ENCODE results near the gene CTSL.
A peak's percentile ranks its signal among the peaks of the same experiment; 100 is the strongest.
"Not testable (repeated sequence)": the region's sequence is repeated elsewhere in the genome, so short reads cannot be mapped to it uniquely, and the experiment has no call there.

CTSL gene

GRCh38 chr9:87749335-87750035 lies 23.6 kb downstream of the CTSL start:
- peaks cover 0 to 3% (median 0%) of the 10 kb centered on the region in 5 donors for H3K27me3 ChIP-seq (ENCODE audit: control insufficient read depth in 5 of 5, insufficient read depth in 4 of 5, low read length in 5 of 5)
- H3K4me3 ChIP-seq (ENCODE audit: low read depth in 1 of 5, low read length in 5 of 5): no peak overlapping the region
- H3K27ac ChIP-seq (ENCODE audit: low read depth, low read length): no peak overlapping the region
- H3K4me1 ChIP-seq (ENCODE audit: control insufficient read depth in 5 of 5, insufficient read depth in 5 of 5, low read length in 5 of 5): no peaks in the 10 kb centered on the region
- H3K9ac ChIP-seq (ENCODE audit: low read length in 5 of 5): no peak overlapping the region
- peaks cover 0 to 13% (median 6%) of the 10 kb centered on the region in 5 donors for H3K9me3 ChIP-seq (ENCODE audit: control insufficient read depth in 5 of 5, low read length in 5 of 5)
- H3K36me3 ChIP-seq (ENCODE audit: control insufficient read depth in 5 of 5, insufficient read depth in 5 of 5, low read length in 5 of 5): no peaks in the 10 kb centered on the region

DNA sequence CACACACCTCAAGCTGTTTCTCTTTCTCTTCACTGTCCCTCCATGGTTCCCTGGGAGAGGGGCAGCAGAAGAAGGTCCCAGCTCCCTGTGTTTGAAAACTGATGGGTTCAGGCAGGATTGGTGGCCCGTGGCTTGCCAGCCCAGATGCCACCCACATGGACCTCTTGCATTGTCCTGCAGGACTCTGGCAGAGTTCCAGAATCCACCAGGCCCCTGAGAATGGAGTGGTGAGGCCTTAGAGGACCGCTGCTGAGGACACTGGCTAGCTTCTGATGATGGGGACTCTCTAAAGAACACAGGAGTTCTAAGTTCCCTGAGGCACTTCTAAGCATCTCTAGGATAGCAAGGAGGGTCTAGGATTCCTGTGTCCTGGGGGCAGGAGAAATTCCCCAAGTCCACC lies 24.8 kb downstream of the CTSL start:
- no peak overlapping the region for H3K27ac ChIP-seq (ENCODE audit: low read depth, low read length)
- peaks cover 0 to 13% (median 6%) of the 10 kb centered on the region in 5 donors for H3K9me3 ChIP-seq (ENCODE audit: control insufficient read depth in 5 of 5, low read length in 5 of 5)
- peaks cover 0 to 3% (median 0%) of the 10 kb centered on the region in 5 donors for H3K27me3 ChIP-seq (ENCODE audit: control insufficient read depth in 5 of 5, insufficient read depth in 4 of 5, low read length in 5 of 5)
- no peak overlapping the region for H3K9ac ChIP-seq (ENCODE audit: low read length in 5 of 5)
- H3K36me3 ChIP-seq (ENCODE audit: control insufficient read depth in 5 of 5, insufficient read depth in 5 of 5, low read length in 5 of 5): no peaks in the 10 kb centered on the region
- H3K4me1 ChIP-seq (ENCODE audit: control insufficient read depth in 5 of 5, insufficient read depth in 5 of 5, low read length in 5 of 5): no peaks in the 10 kb centered on the region
- H3K4me3 ChIP-seq (ENCODE audit: low read depth in 1 of 5, low read length in 5 of 5): no peak overlapping the region

DNA sequence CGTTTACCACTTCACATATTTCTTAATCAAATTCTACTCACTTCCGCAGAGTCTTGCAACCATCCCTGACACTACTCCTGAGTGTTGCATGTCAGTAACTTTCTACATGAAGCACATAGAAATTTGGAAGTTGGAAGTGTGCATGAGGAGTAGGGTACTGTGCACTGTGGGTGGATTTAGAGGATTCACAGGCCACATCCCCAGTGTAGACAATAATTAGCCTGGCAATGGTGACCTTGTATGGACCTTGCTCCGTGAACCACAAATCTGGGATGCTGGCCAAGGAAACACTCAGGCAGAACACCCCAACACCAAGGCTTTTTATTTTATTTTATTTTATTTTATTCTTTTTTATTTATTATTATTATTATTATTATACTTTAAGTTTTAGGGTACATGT lies 25.5 kb downstream of the CTSL start:
- no peak overlapping the region for H3K27ac ChIP-seq (ENCODE audit: low read depth, low read length)

GRCh38 chr9:87751868-87752267 lies 25.9 kb downstream of the CTSL start:
- peaks cover 0 to 3% (median 0%) of the 10 kb centered on the region in 5 donors for H3K27me3 ChIP-seq (ENCODE audit: control insufficient read depth in 5 of 5, insufficient read depth in 4 of 5, low read length in 5 of 5)
- H3K4me3 ChIP-seq (ENCODE audit: low read depth in 1 of 5, low read length in 5 of 5): no peak overlapping the region
- no peaks in the 10 kb centered on the region for H3K4me1 ChIP-seq (ENCODE audit: control insufficient read depth in 5 of 5, insufficient read depth in 5 of 5, low read length in 5 of 5)
- H3K9ac ChIP-seq (ENCODE audit: low read length in 5 of 5): no peak overlapping the region
- H3K27ac ChIP-seq (ENCODE audit: low read depth, low read length): no peak overlapping the region
- H3K9me3 ChIP-seq (ENCODE audit: control insufficient read depth in 5 of 5, low read length in 5 of 5): peaks cover 0 to 13% (median 6%) of the 10 kb centered on the region in 5 donors
- H3K36me3 ChIP-seq (ENCODE audit: control insufficient read depth in 5 of 5, insufficient read depth in 5 of 5, low read length in 5 of 5): no peaks in the 10 kb centered on the region

More for the DNA sequence above, 25.5 kb downstream of the CTSL start:
- H3K27me3 ChIP-seq (ENCODE audit: control insufficient read depth in 5 of 5, insufficient read depth in 4 of 5, low read length in 5 of 5): peaks cover 0 to 3% (median 0%) of the 10 kb centered on the region in 5 donors
- no peaks in the 10 kb centered on the region for H3K36me3 ChIP-seq (ENCODE audit: control insufficient read depth in 5 of 5, insufficient read depth in 5 of 5, low read length in 5 of 5)
- no peaks in the 10 kb centered on the region for H3K4me1 ChIP-seq (ENCODE audit: control insufficient read depth in 5 of 5, insufficient read depth in 5 of 5, low read length in 5 of 5)
- peaks cover 0 to 13% (median 6%) of the 10 kb centered on the region in 5 donors for H3K9me3 ChIP-seq (ENCODE audit: control insufficient read depth in 5 of 5, low read length in 5 of 5)
- H3K9ac ChIP-seq (ENCODE audit: low read length in 5 of 5): no peak overlapping the region
- no peak overlapping the region for H3K4me3 ChIP-seq (ENCODE audit: low read depth in 1 of 5, low read length in 5 of 5)

- no peaks in the 10 kb centered on the region for H3K4me1 ChIP-seq (ENCODE audit: control insufficient read depth in 5 of 5, insufficient read depth in 5 of 5, low read length in 5 of 5)
- no peaks in the 10 kb centered on the region for H3K27me3 ChIP-seq (ENCODE audit: control insufficient read depth in 5 of 5, insufficient read depth in 4 of 5, low read length in 5 of 5)
- no peaks in the 10 kb centered on the region for H3K36me3 ChIP-seq (ENCODE audit: control insufficient read depth in 5 of 5, insufficient read depth in 5 of 5, low read length in 5 of 5)
- H3K27ac ChIP-seq (ENCODE audit: low read depth, low read length): no peak overlapping the region
- no peak overlapping the region for H3K9ac ChIP-seq (ENCODE audit: low read length in 5 of 5)
- peak overlapping the region in 1 of 5 donors; percentile 15 for H3K4me3 ChIP-seq (ENCODE audit: low read depth in 1 of 5, low read length in 5 of 5)
- peaks cover 0 to 13% (median 6%) of the 10 kb centered on the region in 5 donors for H3K9me3 ChIP-seq (ENCODE audit: control insufficient read depth in 5 of 5, low read length in 5 of 5)
Measured at GRCh38 chr9:87753313-87753712, 27.4 kb downstream of the CTSL start.

DNA sequence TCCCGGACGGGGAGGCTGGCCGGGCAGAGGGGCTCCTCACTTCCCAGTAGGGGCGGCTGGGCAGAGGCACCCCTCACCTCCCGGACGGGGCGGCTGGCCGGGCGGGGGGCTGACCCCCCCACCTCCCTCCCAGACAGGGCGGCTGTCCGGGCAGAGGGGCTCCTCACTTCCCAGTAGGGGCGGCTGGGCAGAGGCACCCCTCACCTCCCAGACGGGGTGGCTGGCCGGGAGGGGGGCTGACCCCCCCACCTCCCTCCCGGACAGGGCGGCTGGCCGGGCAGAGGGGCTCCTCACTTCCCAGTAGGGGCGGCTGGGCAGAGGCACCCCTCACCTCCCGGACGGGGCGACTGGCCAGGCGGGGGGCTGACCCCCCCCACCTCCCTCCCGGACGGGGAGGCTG lies 32.4 kb downstream of the CTSL start:
- not testable (repeated sequence) for H3K27ac ChIP-seq (ENCODE audit: low read depth, low read length); H3K9ac ChIP-seq (ENCODE audit: low read length in 5 of 5); H3K27me3 ChIP-seq (ENCODE audit: control insufficient read depth in 5 of 5, insufficient read depth in 4 of 5, low read length in 5 of 5); H3K36me3 ChIP-seq (ENCODE audit: control insufficient read depth in 5 of 5, insufficient read depth in 5 of 5, low read length in 5 of 5); H3K4me1 ChIP-seq (ENCODE audit: control insufficient read depth in 5 of 5, insufficient read depth in 5 of 5, low read length in 5 of 5); H3K4me3 ChIP-seq (ENCODE audit: low read depth in 1 of 5, low read length in 5 of 5)
- peaks cover 0 to 11% (median 3%) of the 10 kb centered on the region in 5 donors for H3K9me3 ChIP-seq (ENCODE audit: control insufficient read depth in 5 of 5, low read length in 5 of 5)

- not testable (repeated sequence) for H3K27ac ChIP-seq (ENCODE audit: low read depth, low read length); H3K4me1 ChIP-seq (ENCODE audit: control insufficient read depth in 5 of 5, insufficient read depth in 5 of 5, low read length in 5 of 5); H3K4me3 ChIP-seq (ENCODE audit: low read depth in 1 of 5, low read length in 5 of 5); H3K9ac ChIP-seq (ENCODE audit: low read length in 5 of 5); H3K9me3 ChIP-seq (ENCODE audit: control insufficient read depth in 5 of 5, low read length in 5 of 5); H3K27me3 ChIP-seq (ENCODE audit: control insufficient read depth in 5 of 5, insufficient read depth in 4 of 5, low read length in 5 of 5); H3K36me3 ChIP-seq (ENCODE audit: control insufficient read depth in 5 of 5, insufficient read depth in 5 of 5, low read length in 5 of 5)
Measured at GRCh38 chr9:87759980-87760379, 34.1 kb downstream of the CTSL start.

DNA sequence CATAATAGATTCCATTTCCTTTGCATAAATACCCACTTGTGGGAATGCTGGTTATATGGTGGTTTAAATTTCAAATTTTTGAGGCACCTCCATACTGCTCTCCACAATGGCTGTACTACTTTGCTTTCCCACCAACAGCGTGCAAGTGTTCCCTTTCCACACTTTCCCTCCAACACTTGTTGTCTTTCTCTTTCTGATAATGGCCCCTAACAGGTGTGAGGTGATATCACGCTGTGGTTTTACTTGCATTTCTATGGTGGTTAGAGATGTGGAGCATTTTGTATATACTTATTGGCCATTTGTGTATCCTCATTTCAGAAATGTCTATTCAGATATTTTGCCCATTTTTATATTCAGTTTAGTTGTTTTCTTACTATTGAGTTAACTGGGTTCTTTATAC lies 34.6 kb downstream of the CTSL start:
- Histone ChIP-seq H3K27me3 (ENCODE audit: control insufficient read depth in 5 of 5, insufficient read depth in 4 of 5, low read length in 5 of 5) (peaks cover 0 to 4% (median 0%) of the 10 kb centered on the region in 5 donors), H3K9ac (ENCODE audit: low read length in 5 of 5) (no peak overlapping the region), H3K27ac (ENCODE audit: low read depth, low read length) (no peak overlapping the region), H3K4me1 (ENCODE audit: control insufficient read depth in 5 of 5, insufficient read depth in 5 of 5, low read length in 5 of 5) (no peaks in the 10 kb centered on the region), H3K36me3 (ENCODE audit: control insufficient read depth in 5 of 5, insufficient read depth in 5 of 5, low read length in 5 of 5) (no peaks in the 10 kb centered on the region), H3K4me3 (ENCODE audit: low read depth in 1 of 5, low read length in 5 of 5) (no peak overlapping the region), H3K9me3 (ENCODE audit: control insufficient read depth in 5 of 5, low read length in 5 of 5) (peaks cover 0 to 4% (median 0%) of the 10 kb centered on the region in 5 donors)

- H3K27ac ChIP-seq (ENCODE audit: low read depth, low read length): no peak overlapping the region
- no peak overlapping the region for H3K4me3 ChIP-seq (ENCODE audit: low read depth in 1 of 5, low read length in 5 of 5)
- peaks cover 0 to 4% (median 0%) of the 10 kb centered on the region in 5 donors for H3K27me3 ChIP-seq (ENCODE audit: control insufficient read depth in 5 of 5, insufficient read depth in 4 of 5, low read length in 5 of 5)
- no peaks in the 10 kb centered on the region for H3K36me3 ChIP-seq (ENCODE audit: control insufficient read depth in 5 of 5, insufficient read depth in 5 of 5, low read length in 5 of 5)
- H3K9ac ChIP-seq (ENCODE audit: low read length in 5 of 5): no peak overlapping the region
- no peaks in the 10 kb centered on the region for H3K4me1 ChIP-seq (ENCODE audit: control insufficient read depth in 5 of 5, insufficient read depth in 5 of 5, low read length in 5 of 5)
- H3K9me3 ChIP-seq (ENCODE audit: control insufficient read depth in 5 of 5, low read length in 5 of 5): peaks cover 0 to 4% (median 0%) of the 10 kb centered on the region in 5 donors
Measured at GRCh38 chr9:87763286-87763685, 37.4 kb downstream of the CTSL start.

DNA sequence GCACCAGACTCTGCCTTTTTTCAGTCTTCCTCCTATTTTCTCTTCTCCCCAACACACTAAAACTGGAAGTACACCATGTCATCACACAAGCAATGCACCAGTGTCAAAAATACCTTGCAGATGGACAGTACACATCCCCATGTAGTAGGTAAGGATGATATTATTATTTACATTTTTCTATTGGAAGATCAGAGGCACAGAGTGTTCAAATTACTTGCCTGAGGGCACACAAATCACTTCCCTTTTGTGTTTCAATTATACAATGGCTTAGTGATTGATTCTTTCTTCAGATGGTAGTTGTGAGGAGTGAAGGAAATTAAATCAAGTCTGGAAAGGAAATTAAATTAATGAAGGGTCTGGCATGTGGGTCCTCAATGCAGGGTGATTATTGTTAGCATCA lies 39.6 kb downstream of the CTSL start:
- H3K9ac ChIP-seq (ENCODE audit: low read length in 5 of 5): no peak overlapping the region
- H3K27ac ChIP-seq (ENCODE audit: low read depth, low read length): no peak overlapping the region
- H3K4me3 ChIP-seq (ENCODE audit: low read depth in 1 of 5, low read length in 5 of 5): no peak overlapping the region
- peaks cover 0 to 4% (median under 1%) of the 10 kb centered on the region in 5 donors for H3K27me3 ChIP-seq (ENCODE audit: control insufficient read depth in 5 of 5, insufficient read depth in 4 of 5, low read length in 5 of 5)
- H3K36me3 ChIP-seq (ENCODE audit: control insufficient read depth in 5 of 5, insufficient read depth in 5 of 5, low read length in 5 of 5): no peaks in the 10 kb centered on the region
- no peaks in the 10 kb centered on the region for H3K9me3 ChIP-seq (ENCODE audit: control insufficient read depth in 5 of 5, low read length in 5 of 5)
- H3K4me1 ChIP-seq (ENCODE audit: control insufficient read depth in 5 of 5, insufficient read depth in 5 of 5, low read length in 5 of 5): no peaks in the 10 kb centered on the region

Data from subcutaneous abdominal adipose tissue (tissue), 5 donors.